KOPT-K1 (cell line): ENCODE data around the gene PRAMEF8.
"Not testable (repeated sequence)": the region's sequence is repeated elsewhere in the genome, so short reads cannot be mapped to it uniquely, and the experiment has no call there.

Experiments
- H3K27ac ChIP-seq: fragments of 200-600 bp; sonication (generic); 2 replicates; pipeline ENCODE4 v1.5.1; 2016; ENCODE audit warnings: antibody characterized with exemption, mild to moderate bottlenecking, low read depth, low read length; ENCODE audit not compliant: poor library complexity, severe bottlenecking
- H3K36me3 ChIP-seq: fragments of 200-600 bp; sonication (generic); 2 replicates; pipeline ENCODE4 v1.5.1; 2017; ENCODE audit warnings: antibody characterized with exemption, mild to moderate bottlenecking, low read length, moderate library complexity; ENCODE audit not compliant: insufficient read depth
- H3K9me3 ChIP-seq: fragments of 200-600 bp; sonication (generic); 2 replicates; pipeline ENCODE4 v1.5.1; 2017; ENCODE audit warnings: antibody characterized with exemption, low read length, mild to moderate bottlenecking; ENCODE audit not compliant: insufficient read depth, poor library complexity, severe bottlenecking

The PRAMEF8 gene

DNA sequence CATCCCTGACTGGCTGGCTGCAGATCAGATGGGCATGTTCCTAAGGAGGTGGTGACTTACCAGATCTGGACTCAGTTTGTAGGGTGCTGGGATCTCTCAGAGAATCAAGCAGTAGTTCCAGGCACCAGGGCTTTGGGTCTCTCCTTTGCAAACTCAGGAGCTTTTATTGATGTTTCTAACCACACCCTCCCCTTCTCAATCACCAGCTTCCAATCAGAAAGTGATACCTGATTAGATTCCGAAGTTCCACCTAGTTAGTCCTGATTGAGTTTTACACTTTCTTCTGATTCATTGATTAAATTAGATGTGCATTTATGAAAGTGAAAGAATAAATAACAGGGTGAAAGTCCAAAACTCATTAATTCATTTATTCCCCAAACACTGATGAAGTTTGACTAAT is at the start of gene PRAMEF8:
PRAMEF8 (minus strand) TSS at position 101 of the 400 bp plus-strand sequence. CDS start 1,046 bp downstream, outside the sequence.
- not testable (repeated sequence) for H3K36me3 ChIP-seq, H3K27ac ChIP-seq

DNA sequence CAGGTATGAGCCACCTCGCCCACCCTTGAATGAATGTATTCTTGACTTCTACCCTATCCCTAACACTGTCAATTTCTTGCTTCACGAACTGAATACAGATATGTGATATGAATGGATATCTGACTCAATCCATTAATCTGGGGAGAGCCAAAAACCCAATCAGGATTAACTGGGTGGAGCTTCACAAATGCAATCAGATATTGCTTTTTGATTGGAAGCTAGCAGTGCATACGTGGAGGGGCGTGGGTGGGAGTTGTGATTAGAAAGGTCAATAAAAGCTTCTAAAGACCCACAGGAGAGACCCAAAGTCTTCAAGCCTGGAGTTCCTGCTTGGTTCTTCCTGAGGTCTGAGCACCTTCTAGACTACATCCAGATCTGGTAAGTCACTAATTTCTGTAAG is 30.3 kb upstream of the PRAMEF8 start, which contains the start of gene PRAMEF15:
PRAMEF15 (plus strand) TSS at position 301 of the 400 bp plus-strand sequence. CDS start 2,827 bp downstream, outside the sequence.
- not testable (repeated sequence) for H3K36me3 ChIP-seq, H3K9me3 ChIP-seq, H3K27ac ChIP-seq

More for the DNA sequence above, at the start of gene PRAMEF8:
- H3K9me3 ChIP-seq = not testable (repeated sequence)

DNA sequence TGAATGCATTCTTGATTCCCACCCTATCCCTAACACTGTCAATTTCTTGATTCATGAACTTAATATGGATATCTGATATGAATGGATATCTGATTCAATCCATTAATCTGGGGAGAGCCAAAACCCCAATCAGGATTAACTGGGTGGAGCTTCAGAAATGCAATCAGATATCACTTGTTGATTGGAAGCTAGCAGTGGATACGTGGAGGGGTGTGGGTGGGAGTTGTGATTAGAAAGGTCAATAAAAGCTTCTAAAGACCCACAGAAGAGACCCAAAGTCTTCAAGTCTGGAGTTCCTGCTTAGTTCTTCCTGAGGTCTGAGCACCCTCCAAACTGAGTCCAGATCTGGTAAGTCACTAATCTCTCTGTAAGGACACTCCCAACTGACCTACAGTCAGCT is 18.3 kb upstream of the PRAMEF8 start, which contains the start of gene PRAMEF33:
PRAMEF33 (plus strand) TSS at position 301 of the 400 bp plus-strand sequence. CDS start 2,416 bp downstream, outside the sequence.
- H3K9me3 ChIP-seq, H3K27ac ChIP-seq, H3K36me3 ChIP-seq: not testable (repeated sequence)

DNA sequence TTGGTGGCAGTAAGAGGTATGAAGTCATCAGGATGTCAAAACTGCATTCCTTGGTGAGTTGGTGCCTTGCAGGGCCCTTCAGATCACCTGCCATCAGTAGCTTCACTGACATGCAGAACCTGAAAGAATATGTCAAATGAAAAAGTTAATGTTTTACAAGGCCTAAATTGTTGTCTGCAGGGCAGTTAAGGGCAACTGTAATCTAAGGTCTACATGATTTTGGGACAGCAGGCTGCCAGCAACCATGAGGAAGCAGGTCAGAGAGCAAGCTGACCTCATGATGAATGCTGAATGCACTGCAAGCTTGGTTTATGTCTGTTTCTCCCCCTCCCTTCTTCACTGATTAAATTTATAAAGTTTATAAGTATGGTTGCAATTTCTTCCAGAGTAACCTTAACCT is 17.3 kb upstream of the PRAMEF8 start:
- H3K9me3 ChIP-seq, H3K36me3 ChIP-seq, H3K27ac ChIP-seq: not testable (repeated sequence)

DNA sequence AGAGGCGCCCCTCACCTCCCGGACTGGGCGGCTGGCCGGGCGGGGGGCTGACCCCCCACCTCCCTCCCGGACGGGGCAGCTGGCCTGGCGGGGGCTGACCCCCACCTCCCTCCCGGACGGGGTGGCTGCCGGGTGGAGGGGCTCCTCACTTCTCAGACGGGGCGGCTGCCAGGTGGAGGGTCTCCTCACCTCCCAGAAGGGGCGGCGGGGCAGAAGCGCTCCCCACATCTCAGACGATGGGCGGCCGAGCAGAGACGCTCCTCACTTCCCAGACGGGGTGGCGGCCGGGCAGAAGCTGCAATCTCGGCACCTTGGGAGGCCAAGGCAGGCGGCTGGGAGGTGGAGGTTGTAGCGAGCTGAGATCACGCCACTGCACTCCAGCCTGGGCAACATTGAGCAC is 13.8 kb upstream of the PRAMEF8 start:
- not testable (repeated sequence) for H3K9me3 ChIP-seq, H3K36me3 ChIP-seq, H3K27ac ChIP-seq

DNA sequence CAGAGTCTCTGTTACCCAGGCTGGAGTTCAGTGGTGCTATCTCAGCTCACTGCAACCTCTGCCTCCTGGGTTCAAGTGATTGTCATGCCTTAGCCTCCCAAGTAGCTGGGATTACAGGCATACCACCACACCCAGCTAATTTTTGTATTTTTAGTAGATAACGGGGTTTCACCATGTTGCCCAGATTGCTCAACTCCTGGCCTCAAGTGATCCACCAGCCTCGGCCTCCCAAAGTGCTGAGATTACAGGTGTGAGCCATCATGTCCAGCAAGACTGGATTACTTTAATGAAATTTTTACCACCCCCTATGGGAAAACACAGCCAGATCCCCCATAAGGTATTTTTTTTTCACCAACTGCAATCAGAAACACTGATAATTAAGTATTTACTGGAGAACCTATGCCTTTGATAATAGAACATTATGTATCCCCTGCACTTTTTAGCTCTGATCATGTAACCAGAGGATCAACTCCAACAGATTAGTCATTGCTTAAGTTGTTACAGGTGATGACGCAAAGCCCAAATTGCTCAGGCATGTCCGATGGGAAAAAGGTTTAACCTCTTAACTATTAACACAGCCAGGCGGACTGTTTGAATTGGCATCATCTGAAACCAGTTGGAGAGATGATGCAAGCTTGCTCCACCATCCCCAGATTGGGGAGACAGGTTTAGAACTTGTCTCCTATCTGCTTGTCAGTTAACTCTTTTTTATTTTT is 12.4 kb upstream of the PRAMEF8 start:
- not testable (repeated sequence) for H3K9me3 ChIP-seq, H3K36me3 ChIP-seq, H3K27ac ChIP-seq

DNA sequence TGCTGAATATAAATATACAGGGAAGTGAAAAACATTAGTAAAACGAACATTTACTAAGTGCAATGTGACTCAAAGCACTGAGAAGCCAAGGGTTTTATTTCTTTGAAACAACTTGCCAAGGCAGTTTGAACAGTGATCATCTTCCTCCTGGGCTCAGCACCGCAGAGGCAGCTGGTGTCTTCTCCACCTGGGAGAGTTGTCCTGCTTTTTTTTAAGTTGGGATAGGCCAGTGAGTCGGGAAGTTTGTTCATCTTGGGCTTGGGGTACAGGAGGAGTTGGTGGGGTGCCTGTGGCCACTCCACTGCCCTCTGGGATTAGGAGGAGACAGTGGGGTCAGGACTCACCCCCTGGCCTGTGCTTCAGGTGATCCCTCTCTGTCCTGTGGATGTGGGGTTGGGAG is 4.1 kb upstream of the PRAMEF8 start:
- not testable (repeated sequence) for H3K36me3 ChIP-seq, H3K27ac ChIP-seq, H3K9me3 ChIP-seq

DNA sequence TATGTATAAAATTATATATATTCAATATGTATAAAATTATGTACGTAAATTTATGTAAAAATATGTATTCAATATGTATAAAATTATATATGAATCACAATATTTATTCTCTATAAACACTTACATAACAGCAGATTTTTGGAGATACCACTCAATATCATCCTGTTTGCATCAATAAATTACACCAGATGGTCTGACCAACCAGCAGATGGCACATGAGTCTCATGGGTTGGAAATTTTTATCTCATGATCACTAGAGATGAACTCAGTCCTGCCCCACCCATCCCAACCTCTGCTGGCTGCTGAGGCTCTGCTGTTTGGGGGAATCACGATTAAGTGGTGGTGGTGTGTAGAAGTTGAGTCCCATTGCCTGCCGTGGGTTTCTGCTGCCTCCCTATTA is 5.3 kb downstream of the PRAMEF8 start:
- H3K36me3 ChIP-seq, H3K27ac ChIP-seq, H3K9me3 ChIP-seq: not testable (repeated sequence)

DNA sequence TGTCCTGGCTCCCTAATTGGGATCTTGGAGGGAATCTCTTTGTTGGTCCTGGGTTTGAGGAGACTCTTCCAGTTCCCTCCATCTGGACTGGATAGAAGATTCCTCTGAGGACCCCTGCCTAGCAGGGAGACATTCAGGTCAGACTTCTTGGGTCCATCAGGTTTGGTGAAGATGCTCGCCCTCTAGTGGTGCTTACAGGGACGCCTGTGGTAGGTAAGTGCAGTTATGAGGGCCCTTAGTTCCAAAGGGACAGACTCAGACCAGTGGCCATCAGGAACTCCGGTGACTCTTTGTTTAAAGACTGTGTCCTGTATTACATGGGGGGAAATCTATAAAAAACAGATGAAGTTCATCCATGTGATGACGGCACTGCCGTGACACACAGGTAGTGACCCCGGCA is 7.9 kb downstream of the PRAMEF8 start:
- H3K36me3 ChIP-seq = not testable (repeated sequence)

DNA sequence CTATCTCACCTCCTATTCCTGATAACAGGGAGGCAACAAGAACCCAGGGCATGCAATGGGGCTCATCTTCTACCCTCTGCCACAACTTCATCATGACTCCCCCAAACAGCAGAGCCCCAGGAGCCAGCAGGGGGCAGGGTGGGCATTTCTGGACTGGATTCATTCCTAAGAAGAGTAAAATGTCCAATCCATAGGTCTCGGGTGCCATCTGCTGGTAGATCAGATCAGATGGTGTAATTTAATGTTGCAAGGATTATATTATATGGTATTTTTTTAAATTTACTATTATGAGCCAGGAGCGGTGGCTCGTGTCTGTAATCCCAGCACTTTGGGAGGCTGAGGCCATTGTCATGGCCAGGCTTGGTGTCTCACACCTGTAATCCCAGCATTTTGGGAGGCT is 19.8 kb downstream of the PRAMEF8 start:
- not testable (repeated sequence) for H3K36me3 ChIP-seq, H3K9me3 ChIP-seq, H3K27ac ChIP-seq

More for the DNA sequence above, 7.9 kb downstream of the PRAMEF8 start:
- H3K27ac ChIP-seq, H3K9me3 ChIP-seq: not testable (repeated sequence)

DNA sequence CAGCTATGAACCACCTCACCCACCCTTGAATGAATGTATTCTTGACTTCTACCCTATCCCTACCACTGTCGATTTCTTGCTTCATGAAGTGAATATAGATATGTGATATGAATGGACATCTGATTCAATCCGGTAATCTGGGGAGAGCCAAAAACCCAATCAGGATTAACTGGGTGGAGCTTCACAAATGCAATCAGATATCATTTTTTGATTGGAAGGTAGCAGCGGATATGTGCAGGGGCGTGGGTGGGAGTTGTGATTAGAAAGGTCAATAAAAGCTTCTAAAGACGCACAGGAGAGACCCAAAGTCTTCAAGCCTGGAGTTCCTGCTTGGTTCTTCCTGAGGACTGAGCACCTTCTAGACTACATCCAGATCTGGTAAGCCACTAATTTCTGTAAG is 31.0 kb downstream of the PRAMEF8 start, which contains the start of gene PRAMEF5:
PRAMEF5 (plus strand) TSS at position 301 of the 400 bp plus-strand sequence. CDS start 5,071 bp downstream, outside the sequence.
- not testable (repeated sequence) for H3K36me3 ChIP-seq, H3K27ac ChIP-seq, H3K9me3 ChIP-seq

DNA sequence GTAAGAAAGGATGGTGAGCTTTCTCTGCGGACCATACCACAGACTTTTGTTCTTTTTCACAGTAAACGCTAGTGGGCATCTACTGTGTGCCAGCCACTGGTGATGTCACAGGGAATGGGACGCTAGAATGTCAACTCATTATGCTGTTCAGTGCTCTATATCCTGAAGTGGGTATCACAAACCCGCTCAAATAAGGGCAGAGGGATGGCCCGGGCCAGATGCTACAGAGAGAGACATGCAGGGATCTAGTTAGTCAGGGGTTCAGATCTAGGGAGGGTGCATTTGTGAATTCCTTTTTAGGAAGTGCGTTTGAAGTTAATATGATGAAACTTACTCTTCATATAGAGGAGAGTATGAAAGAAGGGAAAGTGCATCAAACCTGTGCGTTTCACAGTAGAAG is 37.8 kb downstream of the PRAMEF8 start:
- not testable (repeated sequence) for H3K27ac ChIP-seq, H3K9me3 ChIP-seq, H3K36me3 ChIP-seq

DNA sequence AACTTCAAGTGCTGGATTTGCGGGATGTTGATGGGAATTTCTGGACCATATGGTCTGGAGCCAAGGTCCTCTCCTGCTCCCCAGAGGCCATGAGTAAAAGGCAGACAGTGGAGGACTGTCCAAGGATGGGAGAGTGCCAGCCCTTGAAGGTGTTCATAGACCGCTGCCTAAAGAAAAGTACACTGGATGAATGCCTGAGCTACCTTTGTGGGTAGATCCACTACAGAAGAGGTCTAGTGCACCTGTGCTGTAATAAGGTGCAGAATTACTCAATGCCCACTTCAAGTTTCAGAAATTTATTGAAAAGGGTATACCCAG is 38.4 kb downstream of the PRAMEF8 start:
- H3K27ac ChIP-seq, H3K9me3 ChIP-seq, H3K36me3 ChIP-seq: not testable (repeated sequence)

DNA sequence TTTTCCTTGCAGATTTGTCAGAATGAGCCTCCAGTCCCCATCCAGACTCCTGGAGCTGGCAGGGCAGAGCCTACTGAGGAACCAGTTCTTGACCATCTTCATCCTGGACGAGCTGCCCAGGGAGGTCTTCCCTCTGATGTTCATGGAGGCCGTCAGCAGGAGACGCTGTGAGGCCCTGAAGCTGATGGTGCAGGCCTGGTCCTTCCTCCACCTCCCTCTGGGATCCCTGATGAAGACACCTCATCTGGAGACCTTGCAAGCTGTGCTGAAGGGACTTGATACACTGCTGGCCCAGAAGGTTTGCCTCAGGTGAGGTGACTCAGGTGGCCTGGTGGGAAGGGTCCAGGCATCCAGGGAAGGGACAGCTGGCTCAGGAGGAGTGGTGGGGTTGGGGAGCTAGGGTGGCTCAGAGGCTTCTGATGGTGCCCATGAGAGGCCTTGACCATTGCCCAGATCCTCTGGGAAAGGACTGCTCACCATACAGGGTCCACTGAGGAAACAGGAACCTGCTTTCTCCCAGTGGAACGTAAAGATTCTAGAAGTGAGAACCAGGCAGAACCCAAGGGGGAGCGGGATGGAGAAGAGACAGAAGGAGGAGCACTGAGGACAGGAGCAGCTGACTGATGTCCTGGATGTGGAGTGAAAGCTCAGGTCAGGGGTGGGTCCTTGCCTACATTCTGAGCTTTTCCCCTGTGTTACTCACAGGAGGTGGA is 38.9 kb downstream of the PRAMEF8 start:
- H3K36me3 ChIP-seq, H3K27ac ChIP-seq, H3K9me3 ChIP-seq: not testable (repeated sequence)

DNA sequence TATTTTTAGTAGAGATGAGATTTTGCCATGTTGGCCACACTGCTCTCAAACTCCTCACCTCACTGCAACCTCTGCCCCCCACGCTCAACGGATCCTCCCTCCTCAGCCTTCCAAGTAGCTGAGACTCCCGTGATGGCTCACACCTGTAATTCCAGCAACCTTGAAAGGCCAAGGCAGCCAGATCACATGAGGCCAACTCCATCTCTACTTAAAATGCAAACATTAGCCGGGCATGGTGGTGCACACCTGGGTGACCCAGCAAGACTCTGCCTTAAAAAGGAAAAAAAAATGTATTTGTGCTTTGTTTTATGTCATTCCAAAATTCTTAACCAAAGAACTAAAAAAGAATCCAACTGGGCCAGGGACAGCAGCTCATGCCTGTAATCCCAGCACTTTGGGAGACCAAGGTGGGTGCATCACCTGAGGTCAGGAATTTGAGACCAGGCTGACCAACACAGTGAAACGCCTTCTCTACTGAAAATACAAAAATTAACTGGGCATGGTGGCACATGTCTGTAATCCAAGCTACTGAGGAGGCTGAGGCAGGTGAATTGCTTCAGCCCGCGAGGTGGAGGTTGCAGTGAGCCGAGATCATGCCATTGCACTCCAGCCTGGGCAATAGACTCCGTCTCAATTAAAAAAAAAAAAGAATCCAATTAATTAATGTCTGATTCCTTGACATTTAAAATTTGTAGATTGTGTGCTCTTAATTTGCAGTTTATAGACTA is 41.2 kb downstream of the PRAMEF8 start:
- not testable (repeated sequence) for H3K36me3 ChIP-seq, H3K27ac ChIP-seq, H3K9me3 ChIP-seq
